Neural cell (in vitro differentiated cells): ENCODE measurements around the gene ARL6IP4. TPM values are rescaled to one million over a fixed set of nuclear protein-coding genes. Genes with fewer than 3 reads are reported as not detected.

ENCODE experiments used
- H2AFZ ChIP-seq: fragments of 200-600, 300-800 bp; sonication (generic), shearing (Covaris generic); 2 replicates; pipeline ENCODE4 v1.6.0; 2014; ENCODE audit warnings: low read depth, mild to moderate bottlenecking, antibody characterized with exemption, low read length, moderate library complexity
- H3F3A ChIP-seq: fragments of 200-600 bp; shearing (Covaris generic); 2 replicates; pipeline ENCODE4 v1.6.1; 2016; ENCODE audit warnings: mild to moderate bottlenecking, moderate library complexity, mixed read lengths, antibody characterized with exemption, low read length; ENCODE audit not compliant: insufficient read depth, poor library complexity, severe bottlenecking
- H3K27ac ChIP-seq: fragments of 200-600, 300-800 bp; sonication (generic), shearing (Covaris generic); 2 replicates; pipeline ENCODE4 v1.5.1; 2014; ENCODE audit warnings: mild to moderate bottlenecking, low read length, moderate library complexity
- H3K27me3 ChIP-seq: fragments of 300-800, 200-600 bp; sonication (generic), shearing (Covaris generic); 2 replicates; pipeline ENCODE4 v1.6.0; 2014; ENCODE audit warnings: mild to moderate bottlenecking, low read depth, low read length, moderate library complexity; ENCODE audit not compliant: insufficient read depth
- H3K36me3 ChIP-seq: fragments of 300-800, 200-600 bp; sonication (generic), shearing (Covaris generic); 2 replicates; pipeline ENCODE4 v1.5.1; 2014; ENCODE audit warnings: mild to moderate bottlenecking, antibody characterized with exemption, low read length, moderate library complexity; ENCODE audit not compliant: insufficient read depth
- H3K4me2 ChIP-seq: fragments of 300-800, 200-600 bp; sonication (generic), shearing (Covaris generic); 2 replicates; pipeline ENCODE4 v1.6.0; 2014; ENCODE audit warnings: mild to moderate bottlenecking, low read length
- H3K4me3 ChIP-seq: fragments of 300-800, 200-600 bp; sonication (generic), shearing (Covaris generic); 2 replicates; pipeline ENCODE4 v1.5.1; 2014; ENCODE audit warnings: mild to moderate bottlenecking, low read length, moderate library complexity
- H3K79me2 ChIP-seq: fragments of 200-600 bp; shearing (Covaris generic); replicated peaks from 2 replicates; pipeline ENCODE4 v1.6.0; 2014; ENCODE audit warnings: mild to moderate bottlenecking, low read length, moderate library complexity; ENCODE audit not compliant: insufficient read depth
- H3K9ac ChIP-seq: fragments of 300-800, 200-600 bp; sonication (generic), shearing (Covaris generic); 2 replicates; pipeline ENCODE4 v1.6.1; 2016; ENCODE audit warnings: mild to moderate bottlenecking, low read length, mixed read lengths
- H3K9me2 ChIP-seq: fragments of 200-600 bp; shearing (Covaris generic); 2 replicates; pipeline ENCODE4 v1.6.1; 2016; ENCODE audit warnings: mild to moderate bottlenecking, low read length, mixed read lengths; ENCODE audit not compliant: insufficient read depth
- H3K9me3 ChIP-seq: fragments of 200-600, 300-800 bp; sonication (generic), shearing (Covaris generic); 2 replicates; pipeline ENCODE4 v1.6.1; 2016; ENCODE audit warnings: mild to moderate bottlenecking, mixed run types, low read length, moderate library complexity, mixed read lengths
- H4K20me1 ChIP-seq: fragments of 200-600 bp; shearing (Covaris generic); 2 replicates; pipeline ENCODE4 v1.6.1; 2016; ENCODE audit warnings: mild to moderate bottlenecking, mixed run types; ENCODE audit not compliant: insufficient read depth
- CTCF ChIP-seq: fragments of 450-650 bp; IDR thresholded peaks from 2 replicates; pipeline ENCODE4 v1.5.1; 2014; ENCODE audit warnings: antibody characterized with exemption, mild to moderate bottlenecking, moderate library complexity; ENCODE audit not compliant: poor library complexity, severe bottlenecking
- EP300 ChIP-seq: fragments of 450-650 bp; conservative IDR thresholded peaks from 2 replicates; pipeline ENCODE4 v1.6.1; 2014; ENCODE audit warnings: antibody characterized with exemption, mild to moderate bottlenecking, moderate library complexity; ENCODE audit not compliant: poor library complexity, severe bottlenecking
- EZH2 ChIP-seq: fragments of 200-600, 300-800 bp; shearing (Covaris generic), sonication (generic); IDR thresholded peaks from 2 replicates; pipeline ENCODE4 v1.6.1; 2014; ENCODE audit warnings: antibody characterized with exemption, low read length, borderline replicate concordance, mild to moderate bottlenecking; ENCODE audit not compliant: insufficient read depth, poor library complexity, severe bottlenecking
- MXI1 ChIP-seq: fragments of 450-650 bp; conservative IDR thresholded peaks from 2 replicates; pipeline ENCODE4 v1.6.1; 2014; ENCODE audit warnings: antibody characterized with exemption, mild to moderate bottlenecking; ENCODE audit not compliant: poor library complexity, severe bottlenecking
- POLR2AphosphoS5 ChIP-seq: IDR thresholded peaks from 2 replicates; pipeline ENCODE4 v1.6.1; 2012
- RAD21 ChIP-seq: fragments of 450-650 bp; conservative IDR thresholded peaks from 2 replicates; pipeline ENCODE4 v1.6.1; 2014; ENCODE audit warnings: antibody characterized with exemption, mild to moderate bottlenecking, moderate library complexity
- REST ChIP-seq: IDR thresholded peaks from 2 replicates; pipeline ENCODE4 v1.6.1; 2012; ENCODE audit warnings: borderline replicate concordance
- SMC3 ChIP-seq: fragments of 450-650 bp; conservative IDR thresholded peaks from 2 replicates; pipeline ENCODE4 v1.6.1; 2014; ENCODE audit warnings: antibody characterized with exemption, mild to moderate bottlenecking, moderate library complexity; ENCODE audit not compliant: poor library complexity
- TAF1 ChIP-seq: IDR thresholded peaks from 2 replicates; pipeline ENCODE4 v1.6.1; 2012; ENCODE audit warnings: low read depth
- polyA plus RNA-seq: library from polyadenylated mRNA; depleted of rRNA; stranded (reverse); fragments of >200 nt; gene quantifications from 2 replicates; pipeline ENCODE4 v1.2.3, GENCODE V29; 2014
- small RNA-seq, 3 experiments: library from RNA; depleted of rRNA; stranded (forward); fragments of <200 nt; gene quantifications; one replicate each; pipeline ENCODE3, GENCODE V24; 2012

Gene ARL6IP4
- polyA plus RNA-seq, 1 donor from 2014 or later, result 190 TPM

GRCh38 chr12:123031171-123031845 lies 50.8 kb downstream of the ARL6IP4 start:
- H3K4me2 ChIP-seq, result no peak overlapping the region
- no peaks in the 10 kb centered on the region for H4K20me1 ChIP-seq
- no peak overlapping the region for H2AFZ ChIP-seq
- no peaks in the 10 kb centered on the region for H3K27me3 ChIP-seq
- H3K4me3 ChIP-seq, result no peak overlapping the region
- TF ChIP-seq CTCF (no peak), TAF1 (no peak), POLR2AphosphoS5 (no peak), EZH2 (no peak), EP300 (no peak), MXI1 (no peak), REST (no peak), RAD21 (no peak), SMC3 (no peak)
- no peaks in the 10 kb centered on the region for H3K9me2 ChIP-seq
- no peak overlapping the region for H3K27ac ChIP-seq
- no peaks in the 10 kb centered on the region for H3F3A ChIP-seq
- no peaks in the 10 kb centered on the region for H3K9me3 ChIP-seq
- H3K9ac ChIP-seq, result no peak overlapping the region
- no peaks in the 10 kb centered on the region for H3K36me3 ChIP-seq
- H3K79me2 ChIP-seq, result no peaks in the 10 kb centered on the region

Small RNA genes lying within 50 kb of the gene (small RNA-seq; reads per million reads assigned to genes)
- 0 reads per million in 3 experiments for gene ARL6IP4
- gene MIR4304, result 0 reads per million in 3 experiments

Other genes with a start within 250 kb of the ARL6IP4 start
- gene HCAR1, start 249.8 kb upstream of the ARL6IP4 start, polyA plus RNA-seq, result not detected in 2 replicates
- 71.2 and 85.1 TPM in 2 replicates for gene DENR, start 227.9 kb upstream of the ARL6IP4 start, polyA plus RNA-seq
- gene CCDC62, start 206.1 kb upstream of the ARL6IP4 start, polyA plus RNA-seq, result 2.2 and 2.9 TPM in 2 replicates
- 270 and 297 TPM in 2 replicates for gene HIP1R, start 145.2 kb upstream of the ARL6IP4 start, polyA plus RNA-seq
- 30.2 and 36.7 TPM in 2 replicates for gene VPS37B, start 84.6 kb upstream of the ARL6IP4 start, polyA plus RNA-seq
- 19.5 and 19.7 TPM in 2 replicates for gene ABCB9, start 14.2 kb upstream of the ARL6IP4 start, polyA plus RNA-seq
- gene OGFOD2, start 5.4 kb upstream of the ARL6IP4 start, polyA plus RNA-seq, result 27.8 and 43.2 TPM in 2 replicates
- gene PITPNM2, start 170.4 kb downstream of the ARL6IP4 start, polyA plus RNA-seq, result 0.52 and 0.82 TPM in 2 replicates